GM12891 (cell line): ENCODE results near the gene TNRC6A.

ENCODE experiments used
- DNase-seq: peaks from one replicate; pipeline ENCODE4 v3.0.0; 2011; ENCODE audit warnings: low spot score; ENCODE audit not compliant: insufficient read length
- FAIRE-seq: peaks from 2 replicates; lab custom pipeline; 2011; peaks lifted over from hg19 to GRCh38; lab: Jason Lieb, UNC
- PAX5 ChIP-seq: IDR thresholded peaks from 2 replicates; pipeline ENCODE4 v1.6.1; 2011; ENCODE audit warnings: low read length, moderate library complexity, mild to moderate bottlenecking; ENCODE audit not compliant: insufficient read depth, severe bottlenecking
- POLR2A ChIP-seq: IDR thresholded peaks from 2 replicates; pipeline ENCODE4 v1.6.1; 2011; ENCODE audit warnings: low read depth, low read length, control low read depth
- POLR2AphosphoS5 ChIP-seq: IDR thresholded peaks from 2 replicates; pipeline ENCODE4 v1.6.1; 2011; ENCODE audit warnings: low read depth, low read length, control low read depth
- POU2F2 ChIP-seq: IDR thresholded peaks from 2 replicates; pipeline ENCODE4 v1.6.1; 2011; ENCODE audit warnings: low read depth, mild to moderate bottlenecking, control low read depth, low read length, moderate library complexity
- SPI1 ChIP-seq: IDR thresholded peaks from 2 replicates; pipeline ENCODE4 v1.6.1; 2011; ENCODE audit warnings: low read depth, low read length, control low read depth
- TAF1 ChIP-seq: IDR thresholded peaks from 2 replicates; pipeline ENCODE4 v1.6.1; 2011; ENCODE audit warnings: low read depth, low read length, control low read depth

Gene TNRC6A

DNA sequence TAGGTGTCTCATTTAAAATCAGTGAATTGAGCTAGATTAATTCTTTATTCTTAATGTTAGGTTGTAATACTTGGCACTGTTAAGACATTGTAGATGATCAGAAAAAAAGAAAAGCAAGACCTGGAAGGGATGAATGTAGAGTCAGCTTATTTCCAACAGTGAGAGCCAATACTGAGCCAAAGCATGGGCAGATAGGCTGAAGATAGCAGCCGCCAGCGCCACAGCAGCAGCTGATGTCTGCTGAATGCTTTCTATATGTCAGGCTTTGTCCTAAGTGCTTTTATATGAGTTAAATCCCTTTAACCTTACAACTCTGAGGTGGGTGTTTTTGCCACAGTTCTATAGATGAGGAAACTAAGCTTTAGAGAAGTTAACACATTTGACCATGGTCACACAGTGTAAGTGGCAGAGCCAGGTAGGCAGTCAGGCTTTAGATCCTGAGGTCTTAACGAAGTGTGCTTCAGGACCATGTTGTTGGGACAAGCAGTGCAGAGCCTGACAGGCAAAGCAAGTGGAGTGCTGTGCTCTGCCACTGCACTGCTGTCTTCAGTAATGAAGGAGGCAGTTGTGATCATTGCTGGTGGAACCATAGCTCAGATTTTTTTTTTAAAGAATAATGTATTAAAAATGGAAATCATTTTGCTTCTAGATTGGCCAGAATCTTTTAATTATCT lies 25.9 kb downstream of the TNRC6A start:
- DNase-seq (no peak), FAIRE-seq (peak; percentile 23)
- TF ChIP-seq POLR2AphosphoS5 (no peak), TAF1 (no peak), POLR2A (no peak), POU2F2 (no peak)

DNA sequence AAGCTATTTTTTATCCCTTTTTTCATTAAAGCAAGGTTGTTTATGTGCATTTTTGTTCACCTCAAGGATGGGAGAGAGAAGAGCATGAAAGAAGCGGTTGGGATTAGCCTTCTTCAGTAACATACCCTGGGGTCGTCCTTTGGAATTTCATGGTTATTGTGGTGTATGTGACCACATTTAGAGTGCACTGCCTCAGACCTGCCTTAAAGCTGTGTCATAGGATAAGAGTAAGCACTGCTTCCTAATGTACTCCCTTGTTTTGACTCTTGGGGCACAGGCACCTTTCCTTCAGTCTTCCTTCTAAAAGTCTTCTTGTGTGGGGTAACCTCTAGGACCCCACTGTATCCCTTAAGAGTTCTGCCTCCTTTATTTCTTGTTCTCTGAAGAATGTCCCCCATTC lies 28.9 kb downstream of the TNRC6A start:
- TF ChIP-seq SPI1 = no peak
- no peak for FAIRE-seq
- DNase-seq = no peak

DNA sequence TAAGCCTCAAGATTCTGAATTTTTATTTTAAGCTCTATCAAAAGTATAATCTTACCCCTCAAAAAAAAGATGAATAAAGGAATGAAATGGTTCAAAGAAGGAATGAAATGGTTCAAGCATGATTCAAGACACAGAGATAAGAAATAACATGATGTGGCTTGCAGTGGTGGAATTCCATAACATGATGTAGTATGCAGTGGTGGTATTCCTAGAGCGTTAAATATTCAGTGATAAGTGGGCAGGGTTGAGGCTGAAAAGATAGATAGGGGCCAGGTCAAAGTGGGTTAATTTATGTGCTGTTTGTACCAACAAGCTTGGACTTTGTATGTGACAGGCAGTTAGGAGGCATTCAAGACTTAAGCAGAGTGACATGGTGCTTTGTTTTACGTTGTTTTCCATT lies 29.6 kb downstream of the TNRC6A start:
- no peak for TF ChIP-seq PAX5
- no peak for TF ChIP-seq POLR2A
- TF ChIP-seq TAF1 = no peak
- TF ChIP-seq POU2F2 = no peak
- no peak for TF ChIP-seq SPI1
- TF ChIP-seq POLR2AphosphoS5 = no peak
- FAIRE-seq = no peak
- no peak for DNase-seq

DNA sequence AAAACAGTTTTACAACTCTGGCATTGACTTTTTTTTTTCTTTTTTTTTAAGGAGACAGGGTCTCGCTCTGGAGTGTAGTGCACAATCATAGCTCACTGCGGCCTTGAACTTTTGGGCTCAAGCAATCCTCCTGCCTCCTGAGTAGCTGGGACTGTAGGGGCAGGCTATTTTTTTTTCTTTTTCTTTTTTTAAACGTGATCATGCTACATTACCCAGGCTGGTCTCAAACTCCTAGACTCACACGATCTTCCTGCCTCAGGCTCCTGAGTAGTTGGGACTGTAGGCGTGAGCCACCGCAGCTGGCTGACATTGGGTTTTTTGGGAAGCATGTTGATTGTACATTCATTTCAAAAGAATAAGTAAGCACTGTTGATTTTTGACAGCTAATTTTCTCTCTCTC lies 32.1 kb downstream of the TNRC6A start:
- FAIRE-seq = no peak
- DNase-seq = no peak
- TF ChIP-seq POLR2AphosphoS5 (no peak), POLR2A (no peak), PAX5 (no peak), TAF1 (no peak), SPI1 (no peak), POU2F2 (no peak)

DNA sequence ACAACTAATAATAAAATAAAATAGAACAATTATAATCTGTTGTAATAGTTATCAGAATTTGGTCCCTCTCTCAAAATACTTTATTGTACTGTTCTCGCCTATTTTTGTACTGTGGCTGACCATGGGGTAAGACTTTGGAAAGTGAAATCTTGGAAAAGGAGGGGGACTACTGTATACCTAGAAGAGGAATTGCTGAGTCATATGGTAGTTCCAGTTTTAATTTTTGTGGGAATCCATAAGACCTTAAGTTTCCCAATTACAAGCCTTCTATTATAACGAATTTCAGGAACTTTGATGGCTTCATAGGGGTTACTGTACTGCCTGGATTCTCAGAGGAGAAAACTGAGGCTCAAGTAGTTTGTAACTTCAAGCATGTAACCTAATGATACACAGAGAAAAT lies 35.5 kb downstream of the TNRC6A start:
- TF ChIP-seq POLR2AphosphoS5 = no peak
- TF ChIP-seq SPI1 = no peak
- TF ChIP-seq TAF1 = no peak
- FAIRE-seq (no peak), DNase-seq (no peak)

DNA sequence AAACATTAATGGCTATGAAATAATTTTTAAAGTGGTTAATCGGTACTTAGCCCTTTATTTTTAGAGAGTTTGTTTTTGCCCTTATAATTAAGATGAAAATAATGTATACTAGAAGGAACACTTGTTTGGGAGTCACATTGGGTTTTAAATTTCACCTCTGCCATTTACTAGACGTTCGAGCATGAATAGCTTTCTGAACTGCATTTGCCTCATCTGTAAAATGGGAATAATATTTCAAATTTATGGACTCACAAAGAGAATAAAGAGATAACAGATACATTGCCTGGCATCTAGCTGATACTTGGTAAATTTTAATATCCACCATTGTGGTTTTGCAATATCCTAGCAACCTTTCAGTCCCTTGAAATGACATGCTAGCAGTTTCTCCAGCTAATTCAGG lies 36.6 kb downstream of the TNRC6A start:
- FAIRE-seq = no peak
- TF ChIP-seq POLR2AphosphoS5 (no peak), TAF1 (no peak), PAX5 (no peak), POU2F2 (no peak), POLR2A (no peak), SPI1 (no peak)
- DNase-seq = no peak

DNA sequence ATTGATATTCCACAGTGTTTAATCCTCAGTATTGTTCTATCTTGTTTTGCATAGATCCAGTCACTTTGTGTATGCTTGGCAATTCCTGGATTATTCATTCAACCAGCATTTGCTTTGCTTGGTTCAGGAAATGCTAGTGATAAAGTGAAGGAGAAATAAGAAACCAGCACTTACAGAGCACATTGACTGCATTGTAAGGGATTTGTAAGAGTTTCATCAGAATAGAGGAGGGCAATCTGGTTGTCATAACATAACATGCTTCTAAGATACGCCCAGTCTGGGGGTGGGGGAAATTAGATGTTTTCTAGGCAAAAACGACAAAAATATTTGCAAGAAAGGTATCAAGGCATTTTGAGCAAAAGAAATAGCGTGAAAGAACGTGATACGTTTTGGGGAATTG lies 40.4 kb downstream of the TNRC6A start:
- DNase-seq (no peak), FAIRE-seq (no peak)
- TF ChIP-seq POU2F2 = no peak

DNA sequence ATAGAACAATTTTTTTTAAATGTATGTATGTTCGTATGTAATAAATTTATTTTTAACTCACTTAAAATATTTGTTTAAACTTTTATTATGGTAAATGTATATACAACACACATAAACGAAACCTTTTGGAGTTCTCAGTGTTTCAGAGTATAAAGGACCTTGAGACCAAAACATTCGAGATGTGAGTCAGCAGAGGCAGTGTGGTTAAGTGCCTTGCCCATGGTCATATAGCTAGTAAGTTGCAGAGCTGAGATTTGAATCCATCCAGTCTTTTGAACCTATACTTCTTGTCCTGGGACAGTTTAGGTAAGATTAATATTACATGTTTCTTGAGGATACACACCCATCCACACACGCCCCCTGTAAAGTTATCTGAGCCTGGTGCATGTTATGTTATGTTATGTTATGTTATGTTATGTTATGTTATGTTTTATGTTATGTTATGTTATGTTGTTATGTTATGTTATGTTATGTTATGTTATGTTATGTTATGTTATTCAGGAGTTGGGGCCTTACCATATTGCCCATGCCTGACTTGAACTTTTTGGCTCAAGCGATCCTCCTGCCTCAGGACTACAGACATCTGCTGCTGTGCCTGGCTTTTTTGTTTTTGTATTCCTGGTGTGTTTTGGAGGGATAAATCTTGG lies 41.8 kb downstream of the TNRC6A start:
- FAIRE-seq (no peak), DNase-seq (no peak)
- TF ChIP-seq PAX5 = no peak
- no peak for TF ChIP-seq POLR2A
- no peak for TF ChIP-seq POU2F2
- no peak for TF ChIP-seq SPI1
- TF ChIP-seq TAF1 = no peak
- no peak for TF ChIP-seq POLR2AphosphoS5

DNA sequence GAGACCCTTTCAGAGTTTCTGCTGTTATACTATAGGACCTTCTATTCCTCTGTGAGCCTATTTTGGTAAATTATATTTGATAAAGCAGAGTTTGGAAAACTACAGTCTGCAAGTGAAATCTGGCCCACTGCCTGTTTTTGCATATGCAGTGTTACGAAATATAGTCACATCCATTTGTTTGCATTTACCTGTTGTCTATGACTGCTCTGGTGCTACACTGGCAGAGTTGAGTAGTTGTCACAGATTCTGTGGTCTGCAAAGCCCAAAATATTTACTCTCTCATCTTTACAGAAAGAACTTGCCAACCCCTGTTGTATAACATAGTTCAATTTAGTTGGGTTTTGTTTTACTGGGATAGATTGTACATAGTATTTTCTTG lies 42.3 kb downstream of the TNRC6A start:
- FAIRE-seq (no peak), DNase-seq (no peak)
- TF ChIP-seq TAF1 (no peak), POLR2A (no peak), PAX5 (no peak), POLR2AphosphoS5 (no peak), POU2F2 (no peak), SPI1 (no peak)

DNA sequence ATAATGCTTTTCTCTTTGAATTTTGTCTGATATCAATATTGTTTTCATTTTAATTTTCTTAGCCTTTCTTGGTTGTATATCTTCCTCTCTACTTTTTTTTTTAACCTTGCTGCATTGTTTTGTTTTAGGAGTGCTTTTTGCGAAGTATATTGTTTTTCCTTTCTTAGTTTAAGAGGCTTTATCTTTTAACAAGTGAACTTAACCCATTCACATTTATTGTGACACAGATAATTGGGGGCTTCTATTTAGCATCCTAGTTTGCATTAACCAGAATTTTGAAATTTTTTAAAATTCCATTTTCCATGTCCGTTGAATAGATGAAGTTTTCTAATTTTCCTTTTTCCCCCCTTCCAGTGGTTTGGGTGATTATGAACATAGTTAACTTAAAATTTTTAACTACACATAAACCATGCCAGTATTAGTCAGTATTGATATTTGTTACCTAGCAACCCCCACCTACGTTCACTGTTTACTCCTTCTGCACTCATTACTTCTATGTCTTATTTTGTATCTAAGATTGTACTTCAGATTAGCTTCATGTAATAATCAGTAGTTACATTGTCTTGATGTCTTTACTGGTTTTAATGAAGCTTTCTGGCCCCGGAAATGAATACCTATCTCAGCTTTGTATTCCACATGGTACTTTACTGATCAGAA lies 44.4 kb downstream of the TNRC6A start:
- TF ChIP-seq POLR2A (no peak), SPI1 (no peak), PAX5 (no peak), POU2F2 (no peak)
- FAIRE-seq = no peak
- no peak for DNase-seq

DNA sequence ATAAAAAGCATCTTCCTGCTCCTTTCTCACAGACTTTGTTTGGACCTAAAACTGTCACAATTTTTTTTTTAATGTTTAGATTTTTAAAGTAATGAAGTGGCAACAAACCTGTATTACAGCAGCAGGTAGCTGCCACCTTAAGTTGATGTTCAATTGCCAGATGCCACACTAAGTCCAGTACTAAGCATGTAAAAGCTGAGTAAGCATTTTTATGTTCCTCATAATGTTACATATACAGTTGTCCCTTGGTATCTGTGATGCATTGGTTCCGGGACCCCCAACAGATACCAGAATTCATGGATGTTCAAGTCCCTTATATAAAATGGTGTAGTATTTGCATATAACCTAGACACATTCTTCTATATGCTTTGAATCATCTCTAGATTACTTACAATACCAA lies 45.1 kb downstream of the TNRC6A start:
- DNase-seq (no peak), FAIRE-seq (no peak)
- TF ChIP-seq TAF1 (no peak), POLR2A (no peak), PAX5 (no peak), POLR2AphosphoS5 (no peak), POU2F2 (no peak), SPI1 (no peak)
